Uterus (tissue), 4 donors: Measurements from ENCODE around the gene FANCC. TPM values are rescaled to one million over a fixed set of nuclear protein-coding genes. Genes with fewer than 3 reads are reported as not detected.
"Not testable (repeated sequence)": the region's sequence is repeated elsewhere in the genome, so short reads cannot be mapped to it uniquely, and the experiment has no call there.

Source experiments
- DNase-seq, 2 donors: peaks; one replicate each; pipeline ENCODE4 v3.0.0-alpha.2; 2019 to 2020
- H3K27ac ChIP-seq, 2 donors: fragments of 200-600 bp; sonication (generic); 1 replicate in 1 of 2; 2 replicates in 1 of 2; pipeline ENCODE4 v1.5.1; 2016 to 2018
- H3K27me3 ChIP-seq, 2 donors: fragments of 200-600 bp; sonication (generic); one replicate each; pipeline ENCODE4 v1.5.1; 2018 to 2019; ENCODE audit warnings: control low read depth in 1 of 2
- H3K36me3 ChIP-seq, 2 donors: fragments of 200-600 bp; sonication (generic); one replicate each; pipeline ENCODE4 v1.5.1; 2019; ENCODE audit warnings: control low read depth in 1 of 2
- H3K4me1 ChIP-seq, 2 donors: fragments of 200-600 bp; sonication (generic); one replicate each; pipeline ENCODE4 v1.5.1; 2018 to 2019; ENCODE audit warnings: control low read depth in 1 of 2
- H3K4me3 ChIP-seq, 2 donors: fragments of 200-600 bp; sonication (generic); 1 replicate in 1 of 2; 2 replicates in 1 of 2; pipeline ENCODE4 v1.5.1; 2018 to 2019; ENCODE audit warnings: mild to moderate bottlenecking in 1 of 2
- H3K9me3 ChIP-seq, 2 donors: fragments of 200-600 bp; sonication (generic); one replicate each; pipeline ENCODE4 v1.5.1; 2019; ENCODE audit warnings: control low read depth in 1 of 2
- POLR2A ChIP-seq, 2 donors: fragments of 450-650 bp; IDR thresholded peaks; one replicate each; pipeline ENCODE4 v1.6.1; 2016; ENCODE audit warnings: antibody characterized with exemption in 2 of 2, mild to moderate bottlenecking in 1 of 2, moderate library complexity in 1 of 2
- intact Hi-C: fragments of 100-400 bp; cut with DNase I; formaldehyde crosslinking; loops from one replicate; pipeline ENCODE4 v1.15.1; 2023; ENCODE audit warnings: low total_unique reads
- total RNA-seq, 4 donors: library from RNA; depleted of rRNA in 3 of 4; stranded (reverse); fragments of >200 nt in 3 of 4; gene quantifications; one replicate each; pipeline versions ENCODE4 v1.1.0 to v1.2.4, GENCODE V29; 2014 to 2023
- TF ChIP-seq, protein P1 (sequence below), 4 experiments: fragments of 200-600 bp in 2 of 4; fragments of 450-650 bp in 2 of 4; sonication (generic) in 2 of 4; IDR thresholded peaks; one replicate each; pipeline ENCODE4 v1.5.1; 2016 to 2019; ENCODE audit warnings: antibody characterized with exemption in 4 of 4, mild to moderate bottlenecking in 2 of 4, moderate library complexity in 1 of 4
- donor health status: DM: yes; HTN: yes; CAD: no.

The FANCC gene
- total RNA-seq, 4 donors from 2014 or later, result 4.1 to 21.4 (median 15.9) TPM

- H3K4me1 ChIP-seq, result no peaks in the 10 kb centered on the region
- no peak overlapping the region for H3K27ac ChIP-seq
- intact Hi-C loops, result no loop called here
- peaks cover 0 to 15% of the 10 kb centered on the region in 2 donors for H3K9me3 ChIP-seq
- no peak overlapping the region for H3K4me3 ChIP-seq
- TF ChIP-seq, protein P1, sequence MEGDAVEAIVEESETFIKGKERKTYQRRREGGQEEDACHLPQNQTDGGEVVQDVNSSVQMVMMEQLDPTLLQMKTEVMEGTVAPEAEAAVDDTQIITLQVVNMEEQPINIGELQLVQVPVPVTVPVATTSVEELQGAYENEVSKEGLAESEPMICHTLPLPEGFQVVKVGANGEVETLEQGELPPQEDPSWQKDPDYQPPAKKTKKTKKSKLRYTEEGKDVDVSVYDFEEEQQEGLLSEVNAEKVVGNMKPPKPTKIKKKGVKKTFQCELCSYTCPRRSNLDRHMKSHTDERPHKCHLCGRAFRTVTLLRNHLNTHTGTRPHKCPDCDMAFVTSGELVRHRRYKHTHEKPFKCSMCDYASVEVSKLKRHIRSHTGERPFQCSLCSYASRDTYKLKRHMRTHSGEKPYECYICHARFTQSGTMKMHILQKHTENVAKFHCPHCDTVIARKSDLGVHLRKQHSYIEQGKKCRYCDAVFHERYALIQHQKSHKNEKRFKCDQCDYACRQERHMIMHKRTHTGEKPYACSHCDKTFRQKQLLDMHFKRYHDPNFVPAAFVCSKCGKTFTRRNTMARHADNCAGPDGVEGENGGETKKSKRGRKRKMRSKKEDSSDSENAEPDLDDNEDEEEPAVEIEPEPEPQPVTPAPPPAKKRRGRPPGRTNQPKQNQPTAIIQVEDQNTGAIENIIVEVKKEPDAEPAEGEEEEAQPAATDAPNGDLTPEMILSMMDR (IDR thresholded peaks at IDR 0.05), result no peak
- TF ChIP-seq POLR2A (IDR thresholded peaks at IDR 0.05), result no peak
- no peak for DNase-seq
- H3K27me3 ChIP-seq, result no peaks in the 10 kb centered on the region
- no peaks in the 10 kb centered on the region for H3K36me3 ChIP-seq
Observed at GRCh38 chr9:95276395-95276954, 41.0 kb downstream of the FANCC start.

- H3K27me3 ChIP-seq, DNase-seq, H3K4me1 ChIP-seq, H3K4me3 ChIP-seq, intact Hi-C loops, H3K27ac ChIP-seq, H3K36me3 ChIP-seq, H3K9me3 ChIP-seq: not testable (repeated sequence)
Observed at GRCh38 chr9:95274160-95274559, 43.3 kb downstream of the FANCC start.

- H3K4me3 ChIP-seq, result no peak overlapping the region
- no peak overlapping the region for H3K27ac ChIP-seq
- H3K9me3 ChIP-seq, result no peaks in the 10 kb centered on the region
- no peak for DNase-seq
- H3K36me3 ChIP-seq, result no peaks in the 10 kb centered on the region
- intact Hi-C loops, result no loop called here
- no peaks in the 10 kb centered on the region for H3K27me3 ChIP-seq
- TF ChIP-seq, protein P1 (IDR thresholded peaks at IDR 0.05), result no peak
- TF ChIP-seq POLR2A (IDR thresholded peaks at IDR 0.05), result no peak
- no peaks in the 10 kb centered on the region for H3K4me1 ChIP-seq
Observed at GRCh38 chr9:95273369-95274022, 44.0 kb downstream of the FANCC start.

GRCh38 chr9:95272830-95273229, 44.7 kb downstream of the FANCC start:
- Histone ChIP-seq H3K9me3 (no peaks in the 10 kb centered on the region), H3K36me3 (no peaks in the 10 kb centered on the region), H3K27me3 (no peaks in the 10 kb centered on the region), H3K27ac (no peak overlapping the region), H3K4me1 (no peaks in the 10 kb centered on the region), H3K4me3 (no peak overlapping the region)
- no peak for DNase-seq
- intact Hi-C loops, result no loop called here
- TF ChIP-seq POLR2A (IDR thresholded peaks at IDR 0.05), result no peak
- TF ChIP-seq, protein P1 (IDR thresholded peaks at IDR 0.05), result no peak

GRCh38 chr9:95270790-95271189, 46.7 kb downstream of the FANCC start:
- H3K4me1 ChIP-seq, result no peaks in the 10 kb centered on the region
- no peak for TF ChIP-seq POLR2A (IDR thresholded peaks at IDR 0.05)
- TF ChIP-seq, protein P1 (IDR thresholded peaks at IDR 0.05), result no peak
- intact Hi-C loops, result no loop called here
- no peaks in the 10 kb centered on the region for H3K27me3 ChIP-seq
- DNase-seq, result no peak
- H3K9me3 ChIP-seq, result no peaks in the 10 kb centered on the region
- H3K27ac ChIP-seq, result no peak overlapping the region
- H3K36me3 ChIP-seq, result no peaks in the 10 kb centered on the region
- H3K4me3 ChIP-seq, result no peak overlapping the region

DNA sequence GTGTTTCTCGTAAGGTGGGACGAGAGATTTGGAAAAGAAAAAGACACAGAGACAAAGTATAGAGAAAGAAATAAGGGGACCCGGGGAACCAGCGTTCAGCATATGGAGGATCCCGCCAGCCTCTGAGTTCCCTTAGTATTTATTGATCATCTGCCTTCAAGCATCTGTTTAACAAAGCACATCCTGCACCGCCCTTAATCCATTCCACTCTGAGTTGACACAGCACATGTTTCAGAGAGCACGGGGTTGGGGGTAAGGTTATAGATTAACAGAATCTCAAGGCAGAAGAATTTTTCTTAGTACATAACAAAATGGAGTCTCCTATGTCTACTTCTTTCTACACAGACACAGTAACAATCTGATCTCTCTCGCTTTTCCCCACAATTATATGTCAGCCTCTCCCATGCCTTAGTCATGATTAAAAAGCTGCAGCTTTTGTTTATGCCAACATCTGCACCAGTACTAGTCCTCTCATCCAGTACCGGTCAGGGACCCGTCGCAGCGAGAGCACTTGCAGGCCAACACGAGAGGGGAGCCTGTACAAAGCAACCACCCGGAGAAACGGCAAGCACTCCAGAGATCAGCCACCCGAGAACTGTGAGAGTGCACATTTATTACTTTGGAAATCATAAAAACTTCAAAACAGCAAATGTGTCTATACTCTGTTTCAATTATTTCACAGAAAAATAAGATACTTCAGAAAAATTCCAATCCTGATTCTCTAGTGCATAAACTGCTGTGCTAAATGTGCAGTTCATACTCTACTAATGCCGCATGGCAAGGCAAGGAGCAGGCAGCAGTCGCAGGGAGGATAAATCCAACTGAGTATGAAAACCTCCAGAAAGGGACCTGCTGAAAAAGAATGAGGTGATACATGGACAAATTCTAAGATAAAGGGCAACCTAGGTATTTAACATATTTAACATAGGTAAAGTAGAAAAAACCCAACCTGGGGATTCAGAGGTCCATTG, 47.4 kb downstream of the FANCC start:
- H3K9me3 ChIP-seq, H3K36me3 ChIP-seq, H3K4me3 ChIP-seq, H3K27ac ChIP-seq, intact Hi-C loops, H3K27me3 ChIP-seq, DNase-seq, H3K4me1 ChIP-seq: not testable (repeated sequence)
